Kidney epithelial cell (primary cell): ENCODE measurements around the gene PLA2G15. TPM values are rescaled to one million over a fixed set of nuclear protein-coding genes. Genes with fewer than 3 reads are reported as not detected.

Source experiments
- DNase-seq: peaks from one replicate; pipeline ENCODE4 v3.0.0-alpha.2; 2010; ENCODE audit warnings: low read depth
- H3K27me3 ChIP-seq: 2 replicates; pipeline ENCODE4 v1.6.0; 2011; ENCODE audit warnings: low read length; ENCODE audit not compliant: control insufficient read depth, insufficient read depth
- H3K36me3 ChIP-seq: 2 replicates; pipeline ENCODE4 v1.5.1; 2011; ENCODE audit warnings: low read length; ENCODE audit not compliant: control insufficient read depth, insufficient read depth
- H3K4me3 ChIP-seq: 2 replicates; pipeline ENCODE4 v1.5.1; 2011; ENCODE audit warnings: low read depth, mild to moderate bottlenecking, control low read depth, low read length
- total RNA-seq: library from RNA; depleted of rRNA; stranded (reverse); fragments of >200 nt; gene quantifications from 2 replicates; pipeline ENCODE4 v1.2.3, GENCODE V29; 2015
- TF ChIP-seq, protein P1 (sequence below): IDR thresholded peaks from 2 replicates; pipeline ENCODE4 v1.5.1; 2011; ENCODE audit warnings: mild to moderate bottlenecking, moderate library complexity, low read length, control low read depth, inconsistent platforms; ENCODE audit not compliant: insufficient read depth, poor library complexity, severe bottlenecking

The PLA2G15 gene
- total RNA-seq, 1 donor from 2014 or later, result 27.2 TPM

DNA sequence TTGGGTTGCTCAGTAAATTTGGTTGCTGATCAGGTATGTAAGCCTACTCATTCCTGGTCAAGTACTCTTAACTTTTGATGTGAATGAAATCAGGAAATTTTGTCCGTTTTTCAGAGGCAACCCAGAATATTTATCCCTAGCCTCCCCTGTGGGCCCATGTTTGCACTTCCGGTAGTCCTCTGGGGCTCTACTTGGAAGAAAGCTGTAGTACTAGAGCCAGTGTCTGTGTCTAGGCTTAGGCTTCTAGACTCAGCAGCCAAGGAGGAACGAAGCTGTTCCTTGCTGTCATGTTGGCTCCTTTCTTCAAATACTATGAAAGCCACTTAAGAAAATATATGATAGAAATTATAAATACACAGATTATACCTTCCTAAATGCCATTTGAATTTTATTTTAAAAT lies 30.4 kb upstream of the PLA2G15 start:
- Histone ChIP-seq H3K4me3 (no peak overlapping the region), H3K27me3 (no peaks in the 10 kb centered on the region), H3K36me3 (no peaks in the 10 kb centered on the region)
- DNase-seq, result no peak
- TF ChIP-seq, protein P1, sequence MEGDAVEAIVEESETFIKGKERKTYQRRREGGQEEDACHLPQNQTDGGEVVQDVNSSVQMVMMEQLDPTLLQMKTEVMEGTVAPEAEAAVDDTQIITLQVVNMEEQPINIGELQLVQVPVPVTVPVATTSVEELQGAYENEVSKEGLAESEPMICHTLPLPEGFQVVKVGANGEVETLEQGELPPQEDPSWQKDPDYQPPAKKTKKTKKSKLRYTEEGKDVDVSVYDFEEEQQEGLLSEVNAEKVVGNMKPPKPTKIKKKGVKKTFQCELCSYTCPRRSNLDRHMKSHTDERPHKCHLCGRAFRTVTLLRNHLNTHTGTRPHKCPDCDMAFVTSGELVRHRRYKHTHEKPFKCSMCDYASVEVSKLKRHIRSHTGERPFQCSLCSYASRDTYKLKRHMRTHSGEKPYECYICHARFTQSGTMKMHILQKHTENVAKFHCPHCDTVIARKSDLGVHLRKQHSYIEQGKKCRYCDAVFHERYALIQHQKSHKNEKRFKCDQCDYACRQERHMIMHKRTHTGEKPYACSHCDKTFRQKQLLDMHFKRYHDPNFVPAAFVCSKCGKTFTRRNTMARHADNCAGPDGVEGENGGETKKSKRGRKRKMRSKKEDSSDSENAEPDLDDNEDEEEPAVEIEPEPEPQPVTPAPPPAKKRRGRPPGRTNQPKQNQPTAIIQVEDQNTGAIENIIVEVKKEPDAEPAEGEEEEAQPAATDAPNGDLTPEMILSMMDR, result no peak

DNA sequence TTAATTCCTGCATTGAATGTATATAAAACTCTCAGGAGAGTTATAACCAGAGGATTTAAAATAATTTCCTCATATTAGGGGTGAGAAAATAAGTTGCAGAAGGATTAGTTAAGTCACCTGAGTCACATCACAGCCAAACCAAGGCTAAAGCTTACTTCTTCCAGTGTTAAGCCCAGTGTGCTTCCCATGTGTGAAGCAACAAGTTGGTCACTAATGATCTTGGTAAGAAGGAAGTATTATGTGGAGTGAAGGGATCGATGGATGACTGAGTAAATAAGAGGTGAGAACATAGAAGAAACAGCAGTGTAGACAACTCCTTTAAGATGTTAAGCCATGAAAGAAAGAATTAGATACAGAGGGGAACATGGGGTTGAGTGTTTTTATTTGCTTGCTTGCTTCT lies 29.9 kb upstream of the PLA2G15 start:
- Histone ChIP-seq H3K36me3 (no peaks in the 10 kb centered on the region), H3K27me3 (no peaks in the 10 kb centered on the region), H3K4me3 (no peak overlapping the region)
- TF ChIP-seq, protein P1, result no peak
- DNase-seq, result no peak

DNA sequence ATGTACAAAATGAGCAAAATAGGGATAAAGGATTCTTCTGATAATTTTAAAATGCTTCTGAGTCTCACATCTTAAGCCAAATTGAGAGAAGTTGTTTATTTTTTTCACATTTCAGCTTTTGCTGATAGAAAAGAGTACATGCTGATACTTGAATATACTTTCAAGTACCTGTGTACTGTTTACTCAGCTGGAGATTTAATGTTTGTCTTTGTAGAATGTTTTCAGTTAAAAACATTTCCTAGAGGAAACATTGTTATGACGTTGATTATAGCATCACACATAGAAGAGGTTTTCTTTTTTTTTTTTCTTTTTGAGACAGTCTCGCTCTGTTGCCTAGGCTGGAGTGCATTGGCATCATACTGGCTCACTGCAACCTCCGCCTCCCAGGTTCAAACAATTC lies 28.9 kb upstream of the PLA2G15 start:
- TF ChIP-seq, protein P1, result no peak
- Histone ChIP-seq H3K36me3 (no peaks in the 10 kb centered on the region), H3K27me3 (no peaks in the 10 kb centered on the region), H3K4me3 (no peak overlapping the region)
- no peak for DNase-seq

DNA sequence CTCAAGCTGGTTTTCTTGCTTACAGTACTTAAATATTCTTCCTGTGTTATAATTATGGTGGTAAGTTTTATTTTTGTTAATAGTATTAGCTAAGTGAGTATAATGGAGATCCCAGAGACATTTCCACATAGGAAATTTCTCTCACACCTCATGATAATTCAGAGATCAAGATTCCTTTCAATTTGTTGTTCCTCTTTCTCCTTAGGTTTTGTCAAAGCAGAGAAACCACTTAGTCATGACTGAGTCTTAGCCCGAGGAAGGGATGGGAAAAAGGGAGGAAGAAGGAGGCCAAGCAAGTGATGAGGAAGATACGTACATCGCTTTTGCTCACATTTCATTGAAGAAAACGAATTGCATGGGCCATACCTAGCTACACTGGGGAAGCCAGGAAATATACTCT lies 27.7 kb upstream of the PLA2G15 start:
- Histone ChIP-seq H3K36me3 (no peaks in the 10 kb centered on the region), H3K27me3 (no peaks in the 10 kb centered on the region), H3K4me3 (no peak overlapping the region)
- no peak for DNase-seq
- TF ChIP-seq, protein P1, result no peak

DNA sequence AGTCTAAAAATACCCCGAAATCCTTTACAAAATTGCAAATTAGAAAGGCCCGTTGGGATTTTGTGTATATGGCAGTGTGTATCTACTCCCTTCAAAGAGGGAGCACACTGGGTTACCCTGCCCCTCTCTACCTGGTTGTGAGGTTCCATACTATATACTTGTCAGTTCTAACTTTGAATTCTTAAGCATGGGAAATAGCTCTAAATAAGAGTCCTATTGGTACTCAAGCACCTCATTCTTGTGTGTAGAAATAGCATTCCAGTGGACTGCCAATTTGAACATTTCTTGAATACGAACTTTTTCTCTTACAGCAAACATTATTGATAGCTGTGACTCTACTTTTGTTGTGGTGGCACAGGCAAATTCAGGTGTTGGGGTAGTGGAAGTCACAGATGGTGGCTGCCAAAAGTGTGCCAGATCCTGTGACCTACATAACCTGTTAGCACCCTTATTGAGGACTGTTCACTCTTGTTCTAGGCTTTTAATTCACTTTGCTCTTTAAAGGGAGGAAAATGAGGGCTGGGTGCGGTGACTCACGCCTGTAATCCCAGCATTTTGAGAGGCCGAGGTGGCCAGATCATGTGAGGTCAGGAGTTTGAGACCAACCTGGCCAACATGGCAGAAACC lies 25.3 kb upstream of the PLA2G15 start:
- Histone ChIP-seq H3K27me3 (no peaks in the 10 kb centered on the region), H3K4me3 (no peak overlapping the region), H3K36me3 (no peaks in the 10 kb centered on the region)
- TF ChIP-seq, protein P1, result no peak
- no peak for DNase-seq

DNA sequence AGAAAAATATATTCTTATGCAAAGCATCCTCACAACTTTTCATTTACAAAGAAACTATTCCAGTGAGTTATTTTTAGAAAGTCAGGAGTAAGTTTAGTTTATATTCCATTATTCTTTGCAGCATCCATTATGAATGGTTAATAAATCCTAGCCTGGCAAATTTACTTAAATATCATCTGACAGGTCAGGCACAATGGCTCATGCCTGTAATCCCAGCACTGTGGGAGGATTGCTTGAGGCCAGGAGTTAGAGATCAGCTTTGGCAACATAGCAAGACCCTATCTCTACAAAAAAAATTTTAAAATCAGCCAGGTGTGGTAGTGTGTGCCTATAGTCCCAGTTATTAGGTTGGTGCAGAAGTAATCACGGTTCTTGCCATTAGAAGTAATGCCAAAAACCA lies 22.1 kb upstream of the PLA2G15 start:
- H3K4me3 ChIP-seq, result no peak overlapping the region
- no peaks in the 10 kb centered on the region for H3K27me3 ChIP-seq
- H3K36me3 ChIP-seq, result no peaks in the 10 kb centered on the region
- TF ChIP-seq, protein P1, result no peak
- no peak for DNase-seq
